HG02885 (cell line): ENCODE data around the gene KSR2.

Source experiments
- ATAC-seq: cut with Tn5 transposase; IDR thresholded peaks from one replicate; pipeline ENCODE4 v1.9.1; 2021; ENCODE audit warnings: mild to moderate bottlenecking; ENCODE audit not compliant: unreplicated experiment, poor library complexity

The KSR2 gene

DNA sequence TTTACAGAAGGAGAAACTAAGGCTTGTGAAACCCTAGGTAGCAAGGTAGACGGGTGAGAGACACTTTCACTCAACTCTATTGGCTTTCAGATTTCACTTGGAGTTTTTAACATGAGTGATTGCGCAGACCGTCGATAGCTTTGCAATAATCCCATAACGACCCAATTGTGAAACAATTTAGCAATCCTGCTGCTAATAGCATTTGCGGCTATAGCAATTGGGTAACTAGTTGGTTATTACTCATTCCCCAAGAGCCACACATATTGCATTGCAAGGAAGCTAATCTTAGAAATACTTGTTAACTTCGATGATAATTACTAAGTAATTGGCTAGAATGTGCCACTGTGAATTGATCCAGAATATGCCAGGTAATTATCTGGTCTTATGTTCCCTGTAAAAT, 447.4 kb downstream of the KSR2 start:
- ATAC-seq = no peak

DNA sequence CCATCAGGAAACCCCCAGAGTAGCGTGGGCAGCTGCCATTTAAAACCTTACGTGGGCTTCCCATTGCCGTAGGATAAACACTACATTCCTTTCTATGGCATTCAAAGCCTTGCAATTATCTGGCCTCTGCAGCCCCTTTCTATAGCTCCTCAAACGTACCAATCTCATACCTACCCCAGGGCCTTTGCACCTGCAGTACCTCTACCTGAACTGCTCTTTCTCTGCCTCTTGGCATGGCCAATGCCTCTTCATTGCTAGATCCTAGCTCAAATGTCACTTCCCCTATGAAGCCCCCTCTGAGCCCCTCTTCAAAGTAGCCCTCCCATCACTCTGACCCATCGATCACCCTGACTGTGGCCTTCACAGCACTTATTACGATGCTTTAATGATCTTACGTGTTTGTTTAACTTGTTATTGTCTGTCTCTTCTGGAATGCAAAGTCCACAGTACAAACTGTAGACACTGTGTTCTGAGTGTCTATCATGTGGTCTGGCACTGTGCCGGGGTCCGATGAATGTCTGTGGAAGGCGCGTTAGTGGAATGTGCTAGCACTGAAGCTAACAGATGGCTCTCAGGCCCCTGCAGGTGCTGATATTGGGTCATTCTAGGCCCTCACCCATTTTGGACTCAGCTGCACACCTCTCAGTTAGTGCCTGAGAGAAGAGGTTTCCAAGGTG, 450.1 kb downstream of the KSR2 start:
- no peak for ATAC-seq

DNA sequence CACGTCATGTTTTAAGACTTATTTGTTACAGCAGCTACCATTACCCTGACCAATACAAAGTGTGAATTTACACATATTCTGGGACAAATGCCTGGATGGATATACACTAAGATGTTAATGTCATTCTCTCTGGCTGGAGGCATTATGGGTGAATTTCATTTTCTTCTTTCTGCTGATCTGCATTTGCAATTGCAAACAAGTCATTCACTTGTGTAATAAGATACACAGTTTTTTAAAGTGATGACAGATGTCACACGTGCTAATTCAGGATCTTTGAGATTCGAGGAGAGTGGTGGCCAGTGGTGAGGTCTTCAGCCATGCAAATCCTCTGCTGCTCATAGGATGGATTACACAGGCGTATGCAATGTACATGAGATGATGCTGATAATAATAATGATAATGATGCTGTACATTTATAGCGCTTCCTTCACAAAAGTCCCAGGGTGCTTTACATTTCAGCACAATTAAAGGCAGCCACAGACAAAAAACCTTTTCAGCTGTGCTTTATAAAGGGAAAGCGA, 451.5 kb downstream of the KSR2 start:
- ATAC-seq = no peak

DNA sequence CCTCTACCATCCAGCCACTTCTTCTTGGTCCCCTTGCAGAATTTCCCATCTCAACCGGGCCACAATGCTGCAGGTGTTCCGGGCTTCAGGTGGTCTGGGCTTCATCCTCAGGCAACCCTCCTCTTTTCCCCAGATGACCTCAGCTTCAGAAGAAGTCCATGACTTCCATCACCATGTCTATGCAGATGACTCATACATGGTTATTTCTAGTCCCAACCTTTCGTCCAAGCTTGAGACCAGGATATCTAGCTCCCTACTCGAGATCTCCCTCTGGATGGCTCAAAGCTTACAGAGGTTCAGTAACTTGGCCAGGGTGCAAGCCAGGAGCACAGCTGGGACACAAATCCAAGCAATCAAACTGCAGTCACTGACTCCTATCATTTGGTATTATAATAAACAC, 452.8 kb downstream of the KSR2 start:
- no peak for ATAC-seq

DNA sequence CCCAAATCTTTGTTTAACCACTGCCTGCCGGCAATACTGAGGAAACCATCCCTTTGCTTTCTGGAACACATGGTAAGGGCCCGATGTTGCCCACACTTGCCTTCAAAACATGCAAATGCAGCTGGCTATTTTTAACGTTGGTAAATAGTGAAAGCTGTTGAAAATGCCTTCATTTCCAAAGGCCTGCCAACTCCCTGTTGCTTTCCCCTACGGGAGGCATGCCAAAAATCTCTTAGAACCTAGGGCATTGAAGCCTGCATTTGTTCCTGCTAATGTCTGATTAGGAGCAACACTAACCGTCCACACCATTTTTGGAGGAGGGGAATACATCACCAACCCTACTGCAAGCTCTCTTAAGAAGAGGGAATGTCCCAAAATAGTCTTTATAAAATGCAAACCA, 454.8 kb downstream of the KSR2 start:
- ATAC-seq = no peak

DNA sequence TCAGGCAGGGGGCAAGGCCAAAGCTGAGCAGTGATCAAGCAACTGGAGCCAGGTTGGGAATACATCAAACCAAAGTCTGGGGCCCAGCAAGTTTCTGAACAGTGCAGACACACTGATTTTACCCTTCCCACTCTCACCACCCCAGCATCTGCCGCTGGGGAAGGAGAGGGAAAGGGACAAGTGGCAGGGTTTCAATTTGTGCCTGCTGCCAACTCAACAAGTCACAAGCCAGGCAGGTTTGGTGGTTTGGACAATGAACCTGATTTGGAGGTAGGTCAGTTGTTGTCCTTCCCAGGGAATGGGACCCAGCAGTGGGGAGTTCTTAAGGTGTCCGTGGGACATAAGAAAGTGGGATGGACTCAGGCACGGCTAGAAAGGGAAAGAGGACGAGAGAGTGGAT, 455.4 kb downstream of the KSR2 start:
- no peak for ATAC-seq

DNA sequence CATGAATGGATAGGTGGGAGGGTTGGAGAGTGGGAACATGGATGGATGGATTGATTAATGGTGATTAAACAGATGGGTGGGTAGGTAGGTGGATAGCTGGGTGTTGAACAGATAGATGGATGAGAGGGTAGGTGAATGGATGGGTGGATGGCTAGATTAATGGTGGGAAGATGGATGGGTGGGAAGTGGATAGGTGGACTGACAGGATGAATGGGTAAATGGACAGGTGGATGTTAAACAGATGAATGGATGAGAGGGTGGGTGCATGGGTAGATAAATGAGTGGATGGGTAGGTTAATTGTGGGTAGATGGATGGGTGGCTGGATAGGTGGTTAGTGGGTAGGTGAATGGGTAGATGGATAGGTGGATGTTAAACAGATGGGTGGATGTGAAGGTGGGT, 460.3 kb downstream of the KSR2 start:
- ATAC-seq = no peak

DNA sequence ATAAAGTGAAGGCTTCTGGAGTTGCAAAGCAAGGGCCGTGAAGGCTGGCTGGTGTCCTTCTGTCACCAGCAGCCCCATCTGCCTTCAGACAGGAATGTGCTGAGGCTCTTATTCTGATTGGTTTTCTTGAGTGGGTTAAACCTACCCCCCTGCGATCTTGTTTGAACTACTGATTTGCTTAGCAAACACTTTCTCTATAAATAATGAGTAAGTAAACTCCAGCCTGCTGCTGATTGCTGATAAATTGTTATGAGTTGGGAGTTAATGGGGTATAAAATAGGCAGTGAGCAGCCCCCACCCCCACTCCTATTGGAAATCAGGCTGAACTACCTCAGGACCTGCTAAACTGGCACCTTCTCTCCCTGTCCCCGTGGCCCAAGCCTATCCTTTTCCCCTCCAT, 461.2 kb downstream of the KSR2 start:
- ATAC-seq = no peak

DNA sequence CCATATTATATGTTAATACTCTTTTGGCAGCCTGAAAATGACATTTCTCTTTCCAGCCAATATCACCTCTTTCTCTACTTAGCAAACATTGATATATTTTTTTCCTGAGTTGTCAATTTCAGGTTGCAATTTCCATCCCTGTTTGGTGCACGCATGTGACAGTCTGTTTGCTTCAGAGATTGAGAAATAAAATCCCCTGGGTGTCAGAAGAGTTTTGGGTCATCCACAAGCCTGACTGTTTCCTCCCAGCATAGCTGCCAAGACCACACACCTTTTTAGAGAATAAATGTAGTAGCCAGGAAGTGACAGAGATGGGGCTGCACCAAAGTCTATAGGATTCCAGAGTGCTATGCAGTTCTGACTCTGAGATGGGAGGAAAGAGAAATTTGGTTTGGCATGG, 462.5 kb downstream of the KSR2 start:
- ATAC-seq = no peak

DNA sequence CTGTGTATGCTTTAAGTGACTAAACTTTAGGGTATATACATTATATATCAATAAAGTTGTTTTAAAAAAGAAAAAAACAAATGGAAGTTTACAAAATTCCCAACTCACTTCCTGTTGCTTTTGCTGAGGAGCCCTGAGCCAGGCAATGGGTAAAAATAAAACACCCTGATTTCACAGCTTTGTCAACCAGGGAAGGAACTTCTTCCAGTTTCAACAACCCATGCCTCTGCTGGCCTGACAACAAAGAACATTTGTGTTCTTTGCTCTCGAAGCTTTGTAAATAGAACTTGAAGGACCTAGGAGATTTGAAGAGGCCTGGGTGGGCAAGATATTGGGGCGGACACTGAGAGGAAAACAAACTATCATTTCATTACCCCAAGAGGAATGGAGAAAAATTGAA, 466.2 kb downstream of the KSR2 start:
- no peak for ATAC-seq

DNA sequence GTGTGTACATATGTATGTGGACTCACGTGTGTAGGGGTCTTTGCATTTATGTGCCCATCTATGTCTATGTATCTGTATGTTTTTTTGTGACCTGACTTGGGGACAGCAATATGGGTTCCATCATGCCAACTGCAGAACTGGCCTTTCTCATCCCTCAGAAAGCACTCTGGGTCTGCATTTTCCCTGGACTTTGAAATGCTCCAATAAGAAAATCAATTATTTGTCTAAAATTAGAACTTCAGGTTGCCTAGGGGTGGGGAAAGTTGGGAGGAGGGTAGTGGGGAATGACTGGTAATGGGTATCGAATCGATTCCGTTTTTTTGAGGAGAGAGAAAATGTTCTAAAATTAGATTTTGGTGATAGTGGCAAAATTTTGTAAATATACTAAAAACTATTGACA, 466.6 kb downstream of the KSR2 start:
- no peak for ATAC-seq

DNA sequence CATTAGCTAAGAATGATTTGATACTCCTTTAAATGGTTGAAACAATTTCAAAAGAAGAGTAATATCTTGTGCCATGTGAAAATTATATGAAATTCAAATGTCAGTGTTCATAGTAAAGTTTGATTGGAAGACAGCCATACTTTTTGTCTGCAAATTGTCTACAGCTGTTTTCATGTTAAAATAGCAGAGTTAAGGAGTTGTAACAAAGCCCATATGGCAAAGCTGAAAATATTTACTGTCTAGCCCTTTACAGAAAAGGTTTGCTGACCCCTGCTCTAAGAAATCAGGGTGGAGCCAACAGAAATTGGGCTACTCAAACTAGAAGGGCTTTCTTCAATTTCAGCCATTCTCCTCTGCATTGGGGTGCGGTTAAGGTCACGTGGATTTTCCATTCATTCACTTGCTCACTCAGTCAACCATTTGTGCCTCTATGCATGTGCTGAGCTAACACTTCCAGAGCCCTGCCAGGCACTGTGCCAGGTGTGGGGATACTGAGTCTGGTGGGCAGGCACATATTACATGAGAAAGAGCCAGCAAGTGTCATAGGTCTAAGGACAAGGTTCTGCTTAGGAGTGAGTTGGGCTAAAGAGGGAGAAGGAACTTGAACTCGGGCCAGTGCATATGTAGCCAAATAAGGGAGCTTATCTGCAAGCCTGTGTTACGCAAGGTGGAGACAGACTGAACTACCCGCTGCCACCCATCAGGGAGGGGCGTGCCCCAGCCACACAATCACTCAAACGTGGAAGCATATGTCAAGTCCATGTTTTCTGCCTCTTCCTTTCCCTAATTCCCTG, 467.5 kb downstream of the KSR2 start:
- no peak for ATAC-seq

DNA sequence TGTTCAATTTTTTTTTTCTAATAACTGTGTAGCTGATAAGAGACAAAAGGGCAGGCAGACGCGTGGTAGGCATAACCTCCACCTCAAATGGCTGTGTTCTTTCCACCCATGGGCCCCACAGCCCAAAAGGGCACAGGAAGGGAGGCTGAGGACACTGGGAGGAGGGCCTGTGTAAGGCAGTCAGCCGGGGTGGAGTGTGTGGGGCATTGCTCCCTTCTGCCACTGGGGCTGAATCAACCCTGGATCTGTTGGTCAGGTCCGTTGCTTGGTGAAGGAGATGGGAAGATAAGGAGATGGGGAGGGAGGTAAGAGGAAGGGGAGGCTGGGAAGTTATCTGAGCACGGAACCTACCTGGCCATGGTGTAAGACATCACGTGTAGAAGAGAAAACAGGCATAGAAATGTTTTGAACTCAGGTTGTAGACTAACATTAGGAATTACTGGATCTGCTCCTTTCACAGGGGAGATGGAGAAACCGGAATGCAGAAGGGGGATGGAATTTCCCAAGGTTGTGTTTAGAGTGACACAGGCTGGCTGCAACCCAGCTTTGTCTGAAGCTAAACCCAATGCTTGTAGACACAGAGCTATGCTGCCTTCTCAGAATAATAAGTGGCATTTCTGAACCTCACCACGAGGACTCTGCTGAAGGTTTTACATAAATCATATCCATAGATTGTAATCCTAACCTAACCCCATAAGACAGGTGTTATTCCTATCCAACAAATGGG, 468.9 kb downstream of the KSR2 start:
- ATAC-seq = no peak

DNA sequence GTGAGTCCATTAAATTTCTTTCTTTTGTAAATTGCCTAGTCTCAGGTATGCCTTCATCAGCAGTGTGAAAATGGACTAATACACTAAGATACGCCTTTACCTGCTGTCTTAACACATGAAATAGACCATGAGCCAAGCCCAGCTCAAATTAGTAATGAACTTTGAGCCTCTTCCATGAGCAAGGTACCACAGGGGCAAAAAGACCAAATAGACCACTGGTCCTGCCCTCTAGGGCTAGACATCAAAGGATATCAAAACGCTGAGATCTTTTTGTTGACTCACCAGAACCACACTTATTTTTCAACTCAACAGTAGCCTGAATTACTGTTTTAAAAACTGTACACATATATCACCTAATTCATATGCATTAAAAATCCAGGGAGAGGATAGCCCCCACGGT, 469.9 kb downstream of the KSR2 start:
- ATAC-seq = no peak

DNA sequence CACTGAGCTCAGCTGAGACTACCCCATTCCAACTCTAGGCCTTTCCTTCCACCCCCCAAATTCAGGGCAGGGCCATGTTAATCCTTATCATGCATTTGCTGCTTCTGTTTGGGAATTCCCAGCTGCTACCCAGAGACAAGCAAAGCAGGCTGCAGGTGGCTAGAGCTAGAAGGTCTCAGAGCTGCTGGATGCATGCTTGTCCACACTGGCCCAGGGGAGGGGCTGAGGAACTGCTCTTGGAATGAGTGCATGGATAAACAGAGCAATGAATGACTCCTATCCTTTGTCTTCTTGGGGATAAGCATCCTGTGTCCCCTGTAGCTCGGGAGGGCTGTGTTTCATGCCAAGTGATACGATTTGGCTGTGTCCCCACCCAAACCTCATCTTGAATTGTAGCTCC, 470.5 kb downstream of the KSR2 start:
- ATAC-seq = no peak

DNA sequence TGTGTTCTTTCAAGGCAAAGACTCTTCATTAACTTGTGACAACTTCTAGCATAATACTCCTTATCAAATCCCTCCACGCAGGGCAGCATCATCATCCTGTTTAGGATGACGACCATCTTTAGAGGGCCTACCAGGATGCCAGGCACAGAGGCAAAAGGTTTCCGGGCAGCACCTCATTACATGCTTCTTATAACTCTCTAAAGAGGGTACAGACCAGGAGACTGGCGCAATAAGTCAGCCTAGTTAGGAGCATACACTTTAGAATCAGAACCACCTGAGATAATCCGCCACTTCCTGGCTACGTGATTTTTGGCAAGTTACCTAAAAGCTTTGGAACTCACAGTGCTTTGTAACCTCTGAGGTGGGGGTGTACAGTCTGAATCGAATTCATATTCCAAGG, 471.4 kb downstream of the KSR2 start:
- ATAC-seq = no peak

DNA sequence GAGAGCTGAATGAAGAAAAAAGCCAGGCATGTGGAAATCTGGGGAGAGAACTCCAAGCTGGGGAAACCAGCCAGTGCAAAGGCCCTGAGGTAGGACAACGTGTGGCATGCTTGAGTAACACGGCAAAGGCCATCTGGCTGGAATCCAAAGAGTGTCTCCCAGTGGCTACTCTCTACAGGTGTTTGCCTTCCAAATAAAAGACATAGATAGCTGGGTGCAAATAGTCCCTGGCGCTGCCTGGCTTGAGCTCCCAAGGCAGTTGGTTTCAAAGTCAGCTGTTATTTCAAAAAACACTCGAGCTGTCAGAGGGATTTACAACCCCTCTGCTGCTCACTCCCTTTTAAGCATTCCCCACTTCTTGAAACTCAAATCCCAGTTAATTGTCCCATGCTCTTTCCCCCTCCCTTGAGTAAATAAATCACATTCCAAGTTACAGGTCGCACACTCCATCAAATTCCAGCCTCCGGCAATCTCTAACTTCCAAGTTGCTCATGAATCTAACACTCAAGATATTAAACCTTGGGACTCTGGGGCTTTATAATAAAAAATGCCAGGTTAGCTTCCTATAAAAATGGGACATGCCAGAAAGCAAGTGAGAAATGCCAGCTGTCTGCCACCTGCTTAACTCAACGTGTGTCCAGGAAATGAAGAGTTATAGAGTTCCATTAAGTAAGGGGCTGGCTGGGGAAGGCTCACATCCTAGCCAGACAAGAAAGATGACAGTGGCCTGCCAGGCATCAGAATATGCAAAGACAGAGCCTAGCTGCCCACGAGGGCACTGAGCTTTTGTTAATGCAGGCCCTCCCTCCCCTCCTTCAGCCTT, 473.7 kb downstream of the KSR2 start:
- no peak for ATAC-seq

DNA sequence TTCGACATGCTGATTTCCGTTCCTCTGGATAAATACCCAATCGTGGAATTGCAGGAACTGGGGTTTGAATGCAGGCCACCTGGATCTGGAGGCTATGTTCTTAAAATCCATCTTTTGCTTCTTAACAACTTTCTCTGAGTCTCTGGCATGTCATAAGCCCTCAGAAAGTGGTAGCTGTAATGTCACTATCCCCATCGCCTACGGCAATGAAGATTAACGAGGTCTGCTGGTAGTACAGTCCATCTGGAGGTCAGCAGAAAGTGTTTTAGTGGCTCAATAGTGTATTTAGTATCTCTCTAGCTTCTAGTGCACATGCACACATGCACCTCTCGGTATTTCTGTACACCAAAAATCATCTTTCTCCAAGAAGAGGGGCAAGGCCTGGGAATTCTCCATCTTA, 477.1 kb downstream of the KSR2 start:
- no peak for ATAC-seq

DNA sequence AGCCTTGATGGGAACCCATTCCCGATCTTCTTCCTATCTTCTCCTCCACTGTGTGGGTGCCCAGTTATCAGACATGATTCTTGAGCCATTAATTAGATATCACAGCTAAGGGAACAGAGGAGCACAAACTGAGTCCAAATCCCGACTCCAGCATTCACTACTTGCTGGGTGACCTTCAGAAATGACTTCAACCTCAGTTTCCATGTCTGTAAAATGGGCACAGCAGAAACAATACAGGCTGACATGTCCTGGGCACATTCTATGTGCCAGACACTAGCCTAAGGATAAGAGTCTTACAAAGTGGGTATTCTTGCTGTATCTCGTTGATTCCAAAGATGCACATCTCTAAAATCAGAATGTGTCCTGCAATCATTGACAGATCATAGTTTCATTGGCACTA, 478.7 kb downstream of the KSR2 start:
- ATAC-seq = no peak

DNA sequence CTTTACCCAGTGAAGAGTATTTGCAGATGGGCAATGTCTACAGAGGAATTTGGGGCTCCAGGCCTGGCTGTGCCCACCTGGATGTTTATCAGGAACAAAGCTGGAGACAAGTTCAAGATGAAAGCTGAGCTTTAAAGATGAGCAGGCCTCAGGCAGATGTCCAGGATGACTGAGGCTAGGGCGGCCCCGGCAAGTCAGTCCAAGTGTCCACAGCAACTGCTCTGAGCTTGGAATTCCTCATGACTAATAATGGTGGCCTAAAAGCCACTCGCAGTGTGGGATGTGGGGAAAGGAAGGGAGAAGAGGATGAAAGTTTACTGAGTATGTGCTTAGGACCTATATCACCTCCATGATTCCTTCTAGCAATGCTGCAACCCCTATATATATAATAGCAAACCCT, 479.1 kb downstream of the KSR2 start:
- ATAC-seq = no peak
